Gastroesophageal sphincter (tissue), 3 donors: Measurements from ENCODE around the gene RPS6KC1.
A peak's percentile ranks its signal among the peaks of the same experiment; 100 is the strongest.

Source experiments
- EP300 ChIP-seq: sonication (generic); formaldehyde crosslinking; IDR thresholded peaks from one replicate; pipeline ENCODE4 v1.6.1; 2017; ENCODE audit warnings: antibody characterized with exemption, mild to moderate bottlenecking
- TF ChIP-seq, protein P1 (sequence below), 4 experiments: fragments of 200-600 bp in 2 of 4; fragments of 450-650 bp in 2 of 4; sonication (generic) in 1 of 4; IDR thresholded peaks; one replicate each; pipeline ENCODE4 v1.5.1; 2017 to 2019; ENCODE audit warnings: antibody characterized with exemption in 4 of 4, mild to moderate bottlenecking in 2 of 4, moderate library complexity in 2 of 4

DNA sequence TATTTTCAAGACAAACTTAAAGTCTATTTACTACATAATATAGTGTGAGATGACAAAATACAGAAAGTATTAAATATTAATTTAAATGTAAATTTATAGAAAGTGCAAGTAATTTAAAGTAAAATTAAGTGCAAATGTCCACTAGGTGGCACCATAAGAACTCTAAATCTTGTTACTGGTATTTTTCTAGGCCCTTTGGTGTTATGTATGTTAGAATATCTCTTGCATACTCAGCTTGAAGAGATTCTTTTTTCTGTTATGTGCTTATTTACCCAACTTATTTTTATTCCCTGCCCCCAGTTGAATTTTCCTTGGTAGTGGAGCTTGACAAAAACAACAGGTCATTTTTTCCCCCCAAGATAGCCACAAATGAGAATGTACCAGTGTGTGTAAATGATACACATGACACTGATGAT is 71.5 kb downstream of the RPS6KC1 start:
- TF ChIP-seq, protein P1, sequence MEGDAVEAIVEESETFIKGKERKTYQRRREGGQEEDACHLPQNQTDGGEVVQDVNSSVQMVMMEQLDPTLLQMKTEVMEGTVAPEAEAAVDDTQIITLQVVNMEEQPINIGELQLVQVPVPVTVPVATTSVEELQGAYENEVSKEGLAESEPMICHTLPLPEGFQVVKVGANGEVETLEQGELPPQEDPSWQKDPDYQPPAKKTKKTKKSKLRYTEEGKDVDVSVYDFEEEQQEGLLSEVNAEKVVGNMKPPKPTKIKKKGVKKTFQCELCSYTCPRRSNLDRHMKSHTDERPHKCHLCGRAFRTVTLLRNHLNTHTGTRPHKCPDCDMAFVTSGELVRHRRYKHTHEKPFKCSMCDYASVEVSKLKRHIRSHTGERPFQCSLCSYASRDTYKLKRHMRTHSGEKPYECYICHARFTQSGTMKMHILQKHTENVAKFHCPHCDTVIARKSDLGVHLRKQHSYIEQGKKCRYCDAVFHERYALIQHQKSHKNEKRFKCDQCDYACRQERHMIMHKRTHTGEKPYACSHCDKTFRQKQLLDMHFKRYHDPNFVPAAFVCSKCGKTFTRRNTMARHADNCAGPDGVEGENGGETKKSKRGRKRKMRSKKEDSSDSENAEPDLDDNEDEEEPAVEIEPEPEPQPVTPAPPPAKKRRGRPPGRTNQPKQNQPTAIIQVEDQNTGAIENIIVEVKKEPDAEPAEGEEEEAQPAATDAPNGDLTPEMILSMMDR (IDR thresholded peaks at IDR 0.05) = peak; percentile 33 to 56 (median 44)
- TF ChIP-seq EP300 = no peak
